ENCODE results near the gene NPC1.
"Not testable (repeated sequence)": the region's sequence is repeated elsewhere in the genome, so short reads cannot be mapped to it uniquely, and the experiment has no call there.

Gene NPC1

DNA sequence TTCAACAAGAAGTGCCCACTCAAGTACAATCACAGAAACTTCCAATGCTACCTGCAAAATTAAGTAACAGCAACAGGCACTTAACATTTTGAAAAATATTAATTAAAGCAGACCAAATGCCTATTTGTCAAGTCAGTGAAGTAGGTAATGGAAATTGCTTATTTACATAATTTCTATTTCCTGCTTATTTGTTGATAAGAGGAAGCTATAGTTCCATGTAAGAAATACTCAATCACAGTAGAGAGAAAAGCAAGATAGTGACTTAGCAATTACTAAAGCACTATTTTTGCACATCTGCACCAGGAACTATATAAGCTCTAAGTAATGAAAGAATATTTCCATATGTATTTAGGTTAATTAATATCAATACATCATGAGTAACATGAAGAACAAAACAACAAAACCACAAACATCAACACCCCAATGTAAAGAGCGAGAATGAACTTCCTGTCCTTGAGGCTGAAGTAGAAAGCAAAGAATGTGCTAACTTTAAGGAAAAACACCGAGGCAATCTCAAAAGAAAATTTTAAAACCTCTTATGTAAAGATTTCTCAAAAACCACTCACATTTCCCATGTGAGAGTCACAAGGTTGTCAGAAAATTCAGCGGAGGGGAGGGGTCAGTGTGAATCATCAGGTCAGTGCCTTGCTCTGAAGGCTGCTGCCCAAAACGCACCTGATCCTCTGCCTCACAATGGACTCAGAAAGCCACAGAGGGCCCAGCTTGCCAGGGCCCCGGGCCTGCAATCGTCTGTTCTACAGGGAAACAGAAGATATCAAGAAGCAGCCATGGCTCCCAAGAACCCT lies 12.5 kb downstream of the NPC1 start:
- DNase-seq, result peak; percentile 48

DNA sequence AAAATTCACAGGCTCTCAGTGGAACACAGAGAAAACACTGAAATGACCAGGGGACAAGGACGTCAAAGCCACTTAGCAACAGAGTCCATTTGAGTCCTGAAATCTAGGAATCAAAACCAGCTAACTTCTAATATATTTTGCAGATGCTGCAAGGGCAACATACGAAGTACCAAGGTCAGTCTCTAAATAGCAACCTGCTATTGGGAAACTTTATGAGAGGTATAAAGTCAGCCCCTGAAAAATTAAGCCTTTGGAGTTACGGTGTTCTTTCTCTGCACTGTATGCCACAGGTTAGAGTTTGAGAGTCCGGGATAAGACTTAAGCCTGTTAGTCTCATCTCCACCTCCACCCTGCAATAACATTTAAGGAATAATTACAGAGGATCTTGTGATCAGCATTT lies 13.3 kb downstream of the NPC1 start:
- DNase-seq, result no peak

- DNase-seq, result no peak
Observed at GRCh38 chr18:23572570-23572969, 13.7 kb downstream of the NPC1 start.

DNA sequence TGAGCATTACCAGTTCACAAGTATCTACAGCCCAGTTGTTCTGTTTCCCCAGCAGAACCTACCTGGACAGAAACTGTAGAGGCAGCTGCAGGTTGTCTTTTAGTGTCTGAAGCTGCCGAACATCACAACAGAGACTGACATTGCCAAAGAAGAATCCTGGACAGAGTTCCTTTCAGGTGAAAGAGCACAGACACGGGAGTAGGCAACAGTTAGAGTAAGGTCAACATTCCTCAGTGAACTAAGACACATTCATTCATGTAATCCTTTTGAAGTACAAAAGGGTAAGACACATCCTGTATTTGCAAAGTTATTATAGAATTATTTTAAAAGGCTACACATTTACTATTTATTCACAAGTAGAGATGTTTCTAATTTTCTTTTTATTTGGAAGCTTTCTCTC lies 14.3 kb downstream of the NPC1 start:
- no peak for DNase-seq

DNA sequence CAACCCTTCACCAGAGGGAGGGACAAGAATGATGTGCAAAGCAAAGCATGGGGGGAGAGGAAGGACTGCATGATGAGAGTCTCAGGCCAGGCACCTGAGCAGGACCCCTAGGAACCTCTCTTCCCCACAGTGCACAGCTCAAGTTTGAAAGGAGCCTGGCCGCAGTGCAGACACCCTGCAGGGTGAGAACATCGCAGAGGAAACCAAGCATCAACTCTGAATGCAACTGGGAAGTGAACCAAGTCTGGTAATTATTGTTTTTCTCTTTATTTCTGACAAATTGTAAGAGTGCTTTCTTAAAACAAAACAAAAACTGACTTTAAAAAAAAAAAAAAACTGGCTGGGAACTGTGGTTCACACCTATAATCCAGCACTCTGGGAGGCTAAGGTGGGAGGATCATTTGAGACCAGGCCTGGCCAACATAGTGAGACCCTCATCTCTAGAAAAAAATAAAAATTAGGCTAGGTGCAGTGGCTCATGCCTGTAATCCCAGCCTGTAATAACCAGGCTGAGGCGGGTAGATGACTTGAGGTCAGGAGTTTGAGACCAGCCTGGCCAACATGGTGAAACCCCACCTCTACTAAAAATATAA lies 15.3 kb downstream of the NPC1 start:
- no peak for DNase-seq

- no peak for DNase-seq
Observed at GRCh38 chr18:23569299-23570063, 16.8 kb downstream of the NPC1 start.

- no peak for DNase-seq
Observed at GRCh38 chr18:23568281-23569138, 17.8 kb downstream of the NPC1 start.

DNA sequence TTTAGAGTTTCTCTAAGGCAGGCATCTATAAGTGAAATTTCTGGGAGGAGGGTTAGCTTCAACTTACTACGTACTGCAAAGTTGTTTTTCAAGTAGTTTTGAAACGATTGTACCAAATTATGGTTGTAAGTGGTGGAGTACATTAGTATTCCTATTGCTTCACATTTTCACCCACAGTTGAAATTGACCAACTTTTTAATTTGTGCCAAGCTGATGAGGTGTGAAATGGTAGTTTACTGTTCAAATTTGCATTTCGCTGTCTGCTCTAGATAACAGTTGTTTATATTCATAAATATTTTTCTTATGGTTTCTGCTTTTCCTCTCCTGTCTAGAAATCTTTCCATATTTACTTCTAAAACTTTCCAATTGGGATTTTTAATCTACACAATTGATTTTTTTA lies 18.6 kb downstream of the NPC1 start:
- no peak for DNase-seq

- no peak for DNase-seq
Observed at GRCh38 chr18:23565916-23566547, 20.3 kb downstream of the NPC1 start.

GRCh38 chr18:23563377-23564043 lies 22.8 kb downstream of the NPC1 start:
- DNase-seq, result no peak

GRCh38 chr18:23560186-23560585 lies 26.1 kb downstream of the NPC1 start:
- DNase-seq, result no peak

- not testable (repeated sequence) for DNase-seq
Observed at GRCh38 chr18:23557511-23557910, 28.8 kb downstream of the NPC1 start.

DNA sequence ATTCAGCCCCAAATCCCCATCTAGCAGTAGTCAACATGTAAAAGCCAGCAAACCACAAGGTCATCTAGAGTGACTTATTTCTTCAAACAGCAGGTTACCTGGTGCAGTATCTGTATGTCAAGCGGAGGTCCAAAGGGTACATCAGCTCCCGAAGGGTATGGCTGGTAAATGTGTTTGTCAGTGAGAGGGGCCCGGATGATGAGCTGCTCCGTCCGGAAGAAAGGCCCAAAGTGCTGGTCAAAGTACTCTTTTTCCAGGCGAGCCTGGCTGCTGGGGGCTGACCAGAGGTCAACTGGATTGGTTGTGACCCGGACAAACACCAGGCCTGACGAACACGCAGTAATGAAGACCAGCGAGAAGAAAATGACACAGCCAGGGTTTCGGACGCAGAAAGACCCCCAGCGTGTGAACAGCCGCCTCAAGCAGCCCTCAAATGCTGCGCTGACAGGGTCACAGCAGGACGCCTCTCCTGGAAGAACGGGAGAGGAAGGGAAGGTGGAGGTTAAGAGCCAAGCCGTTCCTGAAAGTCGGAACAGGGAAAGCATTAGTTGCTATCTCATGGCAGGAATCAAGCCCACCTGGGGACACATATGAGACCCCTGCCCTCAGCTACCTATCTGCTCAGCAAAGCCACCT lies 30.0 kb downstream of the NPC1 start:
- no peak for DNase-seq

GRCh38 chr18:23553887-23554286 lies 32.4 kb downstream of the NPC1 start:
- no peak for DNase-seq

GRCh38 chr18:23552505-23552904 lies 33.8 kb downstream of the NPC1 start:
- DNase-seq, result no peak

DNA sequence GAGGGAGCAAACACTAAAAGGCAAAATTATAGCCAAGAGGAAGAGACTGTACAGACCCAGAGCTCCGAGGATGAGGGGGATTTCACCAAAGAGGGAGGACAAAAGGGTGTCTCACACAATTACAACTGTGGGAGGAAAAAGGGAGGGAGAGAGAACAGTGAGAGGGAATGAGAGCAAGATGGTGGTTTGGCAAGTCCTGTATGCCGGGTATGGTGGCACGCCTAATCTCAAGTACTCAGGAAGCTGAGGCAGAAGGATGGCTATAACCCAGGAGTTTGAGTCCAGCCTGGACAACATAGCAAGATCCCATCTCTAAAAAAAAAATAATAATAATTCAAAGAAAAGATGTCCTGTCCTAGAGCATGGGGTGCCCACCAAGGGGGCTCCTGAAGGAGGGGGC lies 34.3 kb downstream of the NPC1 start:
- DNase-seq, result no peak

- no peak for DNase-seq
Observed at GRCh38 chr18:23550898-23551297, 35.4 kb downstream of the NPC1 start.

GRCh38 chr18:23548719-23549118 lies 37.6 kb downstream of the NPC1 start:
- DNase-seq, result no peak

DNA sequence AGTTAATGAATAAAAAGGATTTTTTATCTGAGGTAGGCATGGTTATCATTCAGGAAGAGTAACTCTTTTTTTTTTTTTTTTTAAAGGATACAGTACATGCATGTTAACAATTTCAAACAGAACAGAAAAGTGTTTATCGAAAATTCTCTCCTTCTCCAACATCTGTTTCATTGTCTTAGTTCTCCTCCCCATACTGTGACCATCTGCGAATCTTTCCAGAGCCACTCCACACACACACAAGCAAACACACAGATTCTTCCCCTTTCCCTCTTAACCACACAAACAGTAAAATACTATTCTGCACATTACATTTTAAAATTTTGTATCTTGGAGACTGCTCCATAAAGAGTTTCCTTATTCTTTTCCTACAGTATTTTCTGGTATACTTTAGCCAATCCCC lies 38.0 kb downstream of the NPC1 start:
- no peak for DNase-seq

- no peak for DNase-seq
Observed at GRCh38 chr18:23547846-23548245, 38.5 kb downstream of the NPC1 start.

DNA sequence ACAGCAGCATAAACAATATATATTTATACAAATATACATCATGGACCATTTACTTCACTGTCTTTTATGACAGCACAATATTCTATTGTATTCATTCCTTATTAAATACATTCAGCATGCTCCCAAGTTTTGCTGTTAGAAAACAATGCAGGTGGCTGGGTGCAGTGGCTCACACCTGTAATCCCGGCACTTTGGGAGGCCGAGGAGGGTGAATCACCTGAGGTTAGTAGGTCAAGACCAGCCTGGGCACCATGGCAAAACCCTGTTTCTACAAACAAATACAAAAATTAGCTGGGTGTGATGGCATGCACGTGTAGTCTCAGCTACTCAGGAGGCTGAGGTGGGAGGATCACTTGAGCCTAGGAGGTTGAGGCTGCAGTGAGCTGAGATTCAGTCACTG lies 39.0 kb downstream of the NPC1 start:
- no peak for DNase-seq

Data from central memory CD4-positive, alpha-beta T cell (primary cell).